Measurements from ENCODE around the gene CLDN3.
A peak's percentile ranks its signal among the peaks of the same experiment; 100 is the strongest.

Gene CLDN3

DNA sequence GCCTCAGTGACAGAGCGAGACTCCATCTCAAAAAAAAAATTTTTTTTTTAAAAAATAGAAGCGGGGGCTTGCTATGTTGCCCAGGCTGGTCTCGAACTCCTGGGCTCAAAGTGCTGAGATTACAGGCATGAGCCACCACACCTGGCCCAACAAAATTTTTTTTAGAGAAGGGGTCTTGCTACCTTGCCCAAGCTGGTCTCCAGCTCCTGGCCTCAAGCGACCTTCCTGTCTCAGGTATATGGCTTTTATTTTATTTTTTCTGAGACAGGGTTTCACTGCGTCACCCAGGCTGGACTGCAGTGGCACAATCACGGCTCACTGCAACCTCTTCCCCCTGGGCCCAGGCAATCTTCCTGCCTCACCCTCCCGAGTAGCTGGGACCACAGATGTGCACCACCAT lies 29.9 kb downstream of the CLDN3 start:
- TF ChIP-seq, protein P1, sequence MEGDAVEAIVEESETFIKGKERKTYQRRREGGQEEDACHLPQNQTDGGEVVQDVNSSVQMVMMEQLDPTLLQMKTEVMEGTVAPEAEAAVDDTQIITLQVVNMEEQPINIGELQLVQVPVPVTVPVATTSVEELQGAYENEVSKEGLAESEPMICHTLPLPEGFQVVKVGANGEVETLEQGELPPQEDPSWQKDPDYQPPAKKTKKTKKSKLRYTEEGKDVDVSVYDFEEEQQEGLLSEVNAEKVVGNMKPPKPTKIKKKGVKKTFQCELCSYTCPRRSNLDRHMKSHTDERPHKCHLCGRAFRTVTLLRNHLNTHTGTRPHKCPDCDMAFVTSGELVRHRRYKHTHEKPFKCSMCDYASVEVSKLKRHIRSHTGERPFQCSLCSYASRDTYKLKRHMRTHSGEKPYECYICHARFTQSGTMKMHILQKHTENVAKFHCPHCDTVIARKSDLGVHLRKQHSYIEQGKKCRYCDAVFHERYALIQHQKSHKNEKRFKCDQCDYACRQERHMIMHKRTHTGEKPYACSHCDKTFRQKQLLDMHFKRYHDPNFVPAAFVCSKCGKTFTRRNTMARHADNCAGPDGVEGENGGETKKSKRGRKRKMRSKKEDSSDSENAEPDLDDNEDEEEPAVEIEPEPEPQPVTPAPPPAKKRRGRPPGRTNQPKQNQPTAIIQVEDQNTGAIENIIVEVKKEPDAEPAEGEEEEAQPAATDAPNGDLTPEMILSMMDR (IDR thresholded peaks at IDR 0.05; ENCODE audit: low read length, missing control alignments), result no peak
- DNase-seq (ENCODE audit: low read depth), result no peak
- H3K4me3 ChIP-seq (replicated peaks; ENCODE audit: low read depth, low read length), result no peak overlapping the region

DNA sequence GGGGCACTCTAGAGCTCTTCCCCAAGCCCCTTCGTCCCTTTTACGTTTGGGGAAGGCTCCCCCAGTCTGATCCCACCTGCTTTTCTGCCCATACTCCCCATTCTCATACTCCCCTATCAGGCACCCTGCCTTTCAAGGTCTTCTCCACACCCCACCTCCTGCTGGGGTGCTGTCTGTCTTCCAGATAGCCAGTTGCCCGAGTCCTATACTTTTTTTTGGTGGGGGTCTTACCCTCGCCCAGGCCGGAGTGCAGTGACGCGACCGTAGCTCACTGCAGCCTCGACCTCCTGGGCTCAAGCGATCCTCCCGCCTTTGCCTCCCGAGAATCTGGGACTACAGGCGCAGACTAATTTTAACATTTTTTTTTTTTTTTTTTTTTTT lies 30.7 kb downstream of the CLDN3 start:
- TF ChIP-seq, protein P1 (IDR thresholded peaks at IDR 0.05; ENCODE audit: low read length, missing control alignments), result no peak
- DNase-seq (ENCODE audit: low read depth), result no peak
- H3K4me3 ChIP-seq (replicated peaks; ENCODE audit: low read depth, low read length), result peak overlapping the region; percentile 77

DNA sequence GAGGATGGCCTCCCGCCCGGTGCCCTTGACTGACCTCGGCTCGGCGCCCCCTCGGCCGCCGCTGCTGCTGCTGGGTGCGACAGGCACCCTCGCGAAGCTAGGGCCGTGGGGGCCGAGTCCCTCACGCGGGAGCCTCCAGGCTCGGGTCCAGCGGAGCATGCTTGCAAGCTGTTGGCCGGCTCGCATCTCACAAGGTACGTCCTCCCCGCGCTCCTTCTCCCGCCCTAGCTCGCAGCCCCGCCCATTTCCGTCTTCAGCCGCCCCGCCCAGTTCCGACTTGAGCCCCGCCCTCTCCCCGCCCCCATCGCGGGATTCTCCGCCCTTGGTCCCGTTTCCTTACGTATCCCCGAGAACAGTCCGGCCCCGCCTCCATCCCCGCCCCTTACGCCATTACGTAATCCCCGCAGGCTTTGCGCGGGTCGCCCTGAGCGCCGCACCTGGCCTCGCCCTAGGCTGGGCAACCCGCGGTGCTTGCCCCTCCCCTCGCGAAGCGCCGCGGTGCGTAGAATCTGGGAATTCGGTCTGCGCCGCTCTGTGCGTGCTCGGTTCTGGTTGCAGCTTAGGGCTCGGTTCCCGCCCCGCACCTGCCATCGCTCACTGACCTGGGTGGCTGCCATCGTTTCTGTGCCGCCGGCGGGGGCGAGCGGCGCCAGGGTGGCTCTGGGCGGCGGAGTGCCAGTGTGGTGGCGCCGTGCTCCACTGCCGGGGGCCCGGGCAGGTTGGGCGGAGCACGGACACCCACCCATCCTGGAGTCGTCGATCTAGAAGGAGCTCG lies 31.3 kb downstream of the CLDN3 start, which contains the start of gene ABHD11:
Gene ABHD11 (minus strand): TSS at position 191 of the 775 bp plus-strand sequence. CDS start 32 bp downstream, at position 159.
- TF ChIP-seq, protein P1 (IDR thresholded peaks at IDR 0.05; ENCODE audit: low read length, missing control alignments), result no peak

DNA sequence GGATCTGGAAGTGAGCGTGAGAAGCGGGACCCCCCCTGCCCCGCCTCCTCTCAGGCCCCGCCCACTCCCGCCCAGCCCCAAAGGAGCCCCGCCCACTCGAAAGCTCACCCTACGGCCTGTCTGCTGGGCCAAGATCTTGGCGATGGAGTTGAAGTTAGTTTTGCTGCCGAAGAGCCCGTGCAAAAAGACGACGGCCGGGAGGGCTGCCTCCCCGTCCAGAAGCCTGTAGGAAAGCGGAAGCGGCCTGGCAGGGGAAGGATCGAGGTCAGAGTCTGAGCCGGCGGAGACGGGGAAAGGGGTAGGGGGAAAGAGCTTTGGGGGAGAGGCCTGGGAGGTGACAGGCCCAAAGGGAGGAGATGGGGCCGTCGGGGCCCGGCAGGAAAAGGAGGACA lies 31.9 kb downstream of the CLDN3 start:
- H3K4me3 ChIP-seq (replicated peaks; ENCODE audit: low read depth, low read length), result peak overlapping the region; percentile 77
- peak; percentile 61 for DNase-seq (ENCODE audit: low read depth)
- TF ChIP-seq, protein P1 (IDR thresholded peaks at IDR 0.05; ENCODE audit: low read length, missing control alignments), result no peak

More for the DNA sequence above, 31.3 kb downstream of the CLDN3 start, which contains the start of gene ABHD11:
- H3K4me3 ChIP-seq (replicated peaks; ENCODE audit: low read depth, low read length), result peak within 1 kb of the TSS; percentile 77
- DNase-seq (ENCODE audit: low read depth), result peak; percentile 97

DNA sequence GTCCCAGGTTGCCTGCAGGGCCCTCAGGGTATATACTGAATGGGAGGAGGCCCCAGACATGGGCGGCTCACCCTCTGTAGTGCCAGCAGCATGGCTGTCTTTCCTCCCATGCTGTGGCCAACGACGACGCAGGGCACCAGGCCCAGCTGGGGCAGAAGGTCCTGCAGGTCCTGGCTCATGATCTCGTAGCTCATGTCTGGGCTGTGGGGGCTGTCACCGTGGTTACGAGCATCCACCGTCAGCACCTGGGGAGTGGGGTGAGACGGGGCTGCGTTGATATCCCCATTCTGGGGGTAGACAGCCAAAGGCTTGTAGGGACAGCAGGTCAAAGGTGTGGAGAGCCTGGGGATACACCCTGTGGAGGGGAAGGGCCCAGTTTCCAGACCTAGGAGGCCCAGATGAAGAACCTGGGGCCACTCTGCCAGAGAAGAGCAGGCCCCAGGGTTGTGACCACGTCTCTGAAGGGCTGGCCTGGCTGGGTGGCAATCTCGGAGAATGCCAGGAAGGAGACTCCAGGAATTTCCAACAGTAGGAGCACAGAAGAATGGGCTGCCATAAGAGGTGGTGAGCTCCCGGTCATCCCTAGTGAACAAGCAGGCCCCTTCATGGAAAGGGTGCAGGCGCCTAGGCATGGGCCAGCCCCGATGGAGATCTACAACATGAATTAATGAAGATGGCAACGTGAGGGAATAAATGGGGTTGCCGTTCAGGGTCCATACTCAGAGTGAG lies 32.4 kb downstream of the CLDN3 start:
- H3K4me3 ChIP-seq (replicated peaks; ENCODE audit: low read depth, low read length), result peak overlapping the region; percentile 77
- TF ChIP-seq, protein P1 (IDR thresholded peaks at IDR 0.05; ENCODE audit: low read length, missing control alignments), result no peak
- no peak for DNase-seq (ENCODE audit: low read depth)

DNA sequence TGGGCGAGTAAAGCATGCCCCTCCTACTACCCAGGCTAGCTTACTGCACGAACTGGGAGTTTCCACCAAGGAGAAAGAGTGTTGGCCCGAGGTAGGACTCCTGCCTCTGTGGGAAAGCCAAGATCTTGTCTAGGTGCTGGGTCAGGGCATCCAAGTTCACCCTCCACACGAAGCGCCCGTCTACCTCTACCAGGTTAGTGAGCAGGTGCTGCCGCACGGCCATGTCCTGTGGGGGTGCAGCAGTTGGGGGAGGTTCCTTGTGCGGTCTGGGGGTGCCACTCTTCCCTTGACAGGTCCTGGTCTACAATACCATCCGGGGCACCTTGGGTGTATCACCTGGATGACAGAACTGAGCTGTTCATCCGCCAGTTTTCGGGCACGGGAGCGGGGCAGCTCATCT lies 33.2 kb downstream of the CLDN3 start:
- TF ChIP-seq, protein P1 (IDR thresholded peaks at IDR 0.05; ENCODE audit: low read length, missing control alignments), result no peak
- no peak for DNase-seq (ENCODE audit: low read depth)
- H3K4me3 ChIP-seq (replicated peaks; ENCODE audit: low read depth, low read length), result no peak overlapping the region
